ENCODE measurements around the gene RBP2.

- TF ChIP-seq, protein P1, sequence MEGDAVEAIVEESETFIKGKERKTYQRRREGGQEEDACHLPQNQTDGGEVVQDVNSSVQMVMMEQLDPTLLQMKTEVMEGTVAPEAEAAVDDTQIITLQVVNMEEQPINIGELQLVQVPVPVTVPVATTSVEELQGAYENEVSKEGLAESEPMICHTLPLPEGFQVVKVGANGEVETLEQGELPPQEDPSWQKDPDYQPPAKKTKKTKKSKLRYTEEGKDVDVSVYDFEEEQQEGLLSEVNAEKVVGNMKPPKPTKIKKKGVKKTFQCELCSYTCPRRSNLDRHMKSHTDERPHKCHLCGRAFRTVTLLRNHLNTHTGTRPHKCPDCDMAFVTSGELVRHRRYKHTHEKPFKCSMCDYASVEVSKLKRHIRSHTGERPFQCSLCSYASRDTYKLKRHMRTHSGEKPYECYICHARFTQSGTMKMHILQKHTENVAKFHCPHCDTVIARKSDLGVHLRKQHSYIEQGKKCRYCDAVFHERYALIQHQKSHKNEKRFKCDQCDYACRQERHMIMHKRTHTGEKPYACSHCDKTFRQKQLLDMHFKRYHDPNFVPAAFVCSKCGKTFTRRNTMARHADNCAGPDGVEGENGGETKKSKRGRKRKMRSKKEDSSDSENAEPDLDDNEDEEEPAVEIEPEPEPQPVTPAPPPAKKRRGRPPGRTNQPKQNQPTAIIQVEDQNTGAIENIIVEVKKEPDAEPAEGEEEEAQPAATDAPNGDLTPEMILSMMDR (IDR thresholded peaks at IDR 0.05; ENCODE audit: low read depth, low read length): no peak
- no peak for TF ChIP-seq EZH2phosphoT487 (IDR thresholded peaks at IDR 0.05; ENCODE audit: low read depth)
Measured at GRCh38 chr3:139476348-139476747, at the start of gene RBP2.

Data from OCI-LY3 (cell line).